A549 (cell line): ENCODE results near the gene H2AZ2. TPM values are rescaled to one million over a fixed set of nuclear protein-coding genes. Genes with fewer than 3 reads are reported as not detected.
A peak's percentile ranks its signal among the peaks of the same experiment; 100 is the strongest.

ENCODE experiments used
- ATAC-seq, 2 experiments: fragments of 200-7000 bp in 1 of 2; fragments of >200 bp in 1 of 2; cut with Nextera tagmentation in 1 of 2; cut with Tn5 transposase in 1 of 2; 3 replicates each; pipeline versions ENCODE4 v1.8.0 to v1.9.1; 2018 to 2020; ENCODE audit warnings: mild to moderate bottlenecking in 1 of 2, moderate library complexity in 1 of 2
- CTCF ChIA-PET: fragments of 300-600 bp; sonication (Branson Sonifier 250); formaldehyde crosslinking; extraction: SDS; loops from one replicate; lab custom pipeline; 2021; ENCODE audit warnings: antibody characterized with exemption, inconsistent platforms; lab: Yijun Ruan, JAX
- POLR2A ChIA-PET: fragments of 350-600 bp; formaldehyde crosslinking; extraction: SDS; loops from one replicate; lab custom pipeline; 2021; ENCODE audit warnings: antibody characterized with exemption, inconsistent platforms; lab: Yijun Ruan, JAX
- DNase-seq, 2 experiments: peaks; one replicate each; pipeline versions ENCODE4 v3.0.0 to v3.0.0-alpha.2; 2011 to 2016; ENCODE audit warnings: low read depth in 1 of 2, low spot score in 1 of 2
- FAIRE-seq: peaks from 2 replicates; lab custom pipeline; 2011; peaks lifted over from hg19 to GRCh38; lab: Jason Lieb, UNC
- H3K27ac ChIP-seq, 2 experiments: fragments of >200 bp; sonication (Bioruptor Twin); formaldehyde crosslinking; 3 replicates each; pipeline ENCODE4 v1.5.1; 2016 to 2017
- H3K4me1 ChIP-seq: fragments of >200 bp; sonication (Bioruptor Twin); formaldehyde crosslinking; 3 replicates; pipeline ENCODE4 v1.6.1; 2016
- H3K4me2 ChIP-seq: fragments of >200 bp; sonication (Bioruptor Twin); formaldehyde crosslinking; 3 replicates; pipeline ENCODE4 v1.6.1; 2016
- H3K4me3 ChIP-seq: fragments of >200 bp; sonication (Bioruptor Twin); formaldehyde crosslinking; 3 replicates; pipeline ENCODE4 v1.5.1; 2016
- H3K9me3 ChIP-seq: fragments of >200 bp; sonication (Bioruptor Twin); formaldehyde crosslinking; 3 replicates; pipeline ENCODE4 v1.6.1; 2016
- CEBPB ChIP-seq, 2 experiments: fragments of >200 bp in 1 of 2; sonication (Bioruptor Twin) in 1 of 2; formaldehyde crosslinking in 1 of 2; IDR thresholded peaks; 2 replicates each; pipeline ENCODE4 v1.6.1; 2012 to 2016
- CHD4 ChIP-seq: fragments of 200-600 bp; sonication (generic); IDR thresholded peaks from 2 replicates; pipeline ENCODE4 v1.6.1; 2016; ENCODE audit warnings: antibody characterized with exemption, mild to moderate bottlenecking, borderline replicate concordance
- FOSB ChIP-seq: fragments of 250-450 bp; sonication (Bioruptor Pico); IDR thresholded peaks from 2 replicates; pipeline ENCODE4 v1.5.0; 2020; ENCODE audit warnings: mild to moderate bottlenecking, moderate library complexity
- GATA3 ChIP-seq: IDR thresholded peaks from 2 replicates; pipeline ENCODE4 v1.6.1; 2012; ENCODE audit warnings: borderline replicate concordance
- HOXB5 ChIP-seq: fragments of 250-450 bp; sonication (Bioruptor Pico); IDR thresholded peaks from 2 replicates; pipeline ENCODE4 v1.5.0; 2020; ENCODE audit warnings: mild to moderate bottlenecking, moderate library complexity
- KDM5A ChIP-seq: fragments of 200-600 bp; sonication (generic); IDR thresholded peaks from 2 replicates; pipeline ENCODE4 v1.6.1; 2016; ENCODE audit warnings: antibody characterized with exemption, mild to moderate bottlenecking
- MAFK ChIP-seq: fragments of 450-650 bp; IDR thresholded peaks from 2 replicates; pipeline ENCODE4 v1.6.1; 2014; ENCODE audit not compliant: partially characterized antibody
- MAZ ChIP-seq: fragments of 150-350 bp; IDR thresholded peaks from 2 replicates; pipeline ENCODE4 v1.6.1; 2014; ENCODE audit warnings: antibody characterized with exemption, low read depth, low read length, borderline replicate concordance
- NR3C1 ChIP-seq: fragments of >200 bp; sonication (Bioruptor Twin); formaldehyde crosslinking; IDR thresholded peaks from 3 replicates; pipeline ENCODE4 v1.6.1; 2017
- RAD21 ChIP-seq, 2 experiments: fragments of >200 bp in 1 of 2; sonication (Bioruptor Twin) in 1 of 2; formaldehyde crosslinking in 1 of 2; IDR thresholded peaks in 1 of 2; conservative IDR thresholded peaks in 1 of 2; 2 replicates in 1 of 2; 3 replicates in 1 of 2; pipeline ENCODE4 v1.6.1; 2012 to 2018; ENCODE audit warnings: inconsistent platforms in 1 of 2
- RARB ChIP-seq: fragments of 250-450 bp; sonication (Bioruptor Pico); IDR thresholded peaks from 2 replicates; pipeline ENCODE4 v1.8.0; 2021; ENCODE audit warnings: mild to moderate bottlenecking, moderate library complexity
- RCOR1 ChIP-seq: fragments of 150-350 bp; IDR thresholded peaks from 2 replicates; pipeline ENCODE4 v1.6.1; 2014; ENCODE audit warnings: antibody characterized with exemption, low read length, low read depth
- SREBF2 ChIP-seq: fragments of 450-650 bp; IDR thresholded peaks from 2 replicates; pipeline ENCODE4 v1.6.1; 2014; ENCODE audit warnings: mild to moderate bottlenecking, moderate library complexity
- ZNF302 ChIP-seq: fragments of 250-450 bp; sonication (Bioruptor Pico); IDR thresholded peaks from 2 replicates; pipeline ENCODE4 v1.9.0; 2021; ENCODE audit warnings: inconsistent platforms, mild to moderate bottlenecking, moderate library complexity
- WGBS: methylation state at CpG from one replicate; pipeline ENCODE4 v1.1.6; 2017; ENCODE audit errors: missing lambda C conversion rate; 5-methylcytosine and 5-hydroxymethylcytosine counted together
- polyA plus RNA-seq, 4 experiments: library from polyadenylated mRNA; depleted of rRNA in 3 of 4; stranded (reverse); fragments of >200 nt; fragmentation: RNase III in 1 of 4; extraction: RNeasy Plus Mini Kit Qiagen cat#74134 plus additional on column Dnase treatment in 1 of 4; gene quantifications; 2 replicates in 3 of 4; 3 replicates in 1 of 4; pipeline ENCODE4 v1.2.3, GENCODE V29; 2011 to 2017
- TF ChIP-seq, protein P1 (sequence below): fragments of 250-450 bp; sonication (Bioruptor Pico); IDR thresholded peaks from 2 replicates; pipeline ENCODE4 v1.5.0; 2020; ENCODE audit warnings: low read depth, mild to moderate bottlenecking, moderate library complexity
- TF ChIP-seq, protein P2 (sequence below): fragments of 150-350 bp; IDR thresholded peaks from 2 replicates; pipeline ENCODE4 v1.6.1; 2014; ENCODE audit warnings: low read depth, mild to moderate bottlenecking, low read length
- TF ChIP-seq, protein P3 (sequence below): IDR thresholded peaks from 2 replicates; pipeline ENCODE4 v1.6.1; 2012; ENCODE audit warnings: low read depth, borderline replicate concordance
- TF ChIP-seq, protein P4 (sequence below): fragments of >200 bp; sonication (Bioruptor Twin); formaldehyde crosslinking; IDR thresholded peaks from 3 replicates; pipeline ENCODE4 v1.5.1; 2016
- TF ChIP-seq, protein P5 (sequence below): IDR thresholded peaks from 2 replicates; pipeline ENCODE4 v1.6.1; 2012

H2AZ2 gene
- polyA plus RNA-seq, 2 of the 4 experiments (the other 2 are of a cell fraction): 241 to 262 TPM

DNA sequence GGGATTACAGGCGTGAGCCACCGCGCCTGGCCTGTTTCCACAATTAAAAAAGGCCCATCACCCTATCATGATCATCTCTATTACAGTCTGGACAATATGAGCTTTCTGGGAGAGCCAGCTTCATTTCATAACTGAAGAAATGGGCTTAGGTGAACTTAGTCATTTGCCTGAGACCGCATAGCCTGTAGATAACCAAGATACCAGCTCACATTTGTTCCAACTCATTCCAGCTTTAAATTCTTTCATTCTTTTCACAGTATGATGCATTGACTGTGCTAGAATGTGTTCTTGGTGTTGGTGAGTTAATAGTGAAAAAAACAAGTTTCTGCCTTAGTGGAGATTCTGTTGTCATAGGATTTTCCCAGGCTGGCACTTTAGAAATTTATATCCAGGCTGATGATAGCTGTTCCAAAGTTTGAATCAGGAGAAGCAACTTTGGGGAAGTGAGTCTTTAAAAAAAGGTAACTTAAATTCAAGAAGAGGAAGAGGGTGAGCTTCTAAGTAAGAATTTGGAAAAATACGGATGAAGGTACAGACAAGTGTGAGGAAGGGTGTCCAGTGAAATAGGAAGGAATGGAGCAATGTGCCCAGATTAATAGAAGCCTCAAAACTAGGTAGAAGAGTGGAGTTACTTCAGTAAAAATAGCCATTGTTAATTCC lies 2.1 kb upstream of the H2AZ2 start:
- no peak for ATAC-seq
- Histone ChIP-seq H3K9me3 (no peaks in the 10 kb centered on the region), H3K4me2 (no peak overlapping the region), H3K4me1 (peaks cover 14% of the 10 kb centered on the region), H3K4me3 (no peak overlapping the region), H3K27ac (no peak overlapping the region)
- no peak for FAIRE-seq
- POLR2A ChIA-PET: interaction anchor here (3.2 kb wide), 1 partner anchor 262 kb away, joined by 11 read pairs; the partner anchor contains the start of gene TBRG4
- TF ChIP-seq RAD21 (conservative IDR thresholded peaks at IDR 0.05 in 1 of 2, IDR thresholded peaks at IDR 0.05 in 1 of 2) (no peak), CHD4 (no peak), KDM5A (no peak)
- 89% methylated on average over 5 of the region's 5 CpGs for WGBS
- CTCF ChIA-PET: interaction anchor here (1.8 to 5.3 kb wide), 3 partner anchors 35 to 286 kb away, joined by 4 to 29 read pairs (median 5); partner anchors contain the start of gene PURB
- no peak for DNase-seq

DNA sequence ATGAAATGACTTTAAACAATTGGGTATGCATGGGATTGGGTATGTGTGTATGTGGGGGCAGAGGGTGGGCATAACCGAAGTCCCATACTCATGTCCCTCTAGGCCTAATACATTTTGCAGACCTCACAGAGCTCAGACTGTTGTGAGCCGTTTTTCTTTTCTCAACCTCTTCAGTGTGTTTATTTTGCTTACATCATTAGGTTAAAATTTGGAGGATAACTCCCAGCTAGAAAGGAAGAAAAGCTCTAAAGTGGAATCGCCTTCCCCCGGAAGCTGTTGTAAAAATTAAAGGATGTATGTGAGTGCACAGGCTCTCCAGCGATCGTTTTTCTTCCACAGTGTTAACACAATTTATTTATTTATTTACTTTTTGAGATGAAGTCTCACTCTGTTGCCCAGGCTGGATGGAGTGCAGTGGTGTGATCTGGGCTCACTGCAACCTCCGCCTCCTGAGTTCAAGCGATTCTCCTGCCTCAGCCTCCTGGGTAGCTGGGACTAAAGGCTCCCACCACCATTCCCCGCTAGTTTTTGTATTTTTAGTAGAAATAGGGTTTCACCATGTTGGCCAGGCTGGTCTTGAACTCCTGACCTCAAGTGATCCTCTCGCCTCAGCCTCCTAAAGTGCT lies 1.5 kb upstream of the H2AZ2 start:
- peak overlapping the region; percentile 82 for H3K4me2 ChIP-seq
- no peaks in the 10 kb centered on the region for H3K9me3 ChIP-seq
- DNase-seq (no peak), FAIRE-seq (no peak), ATAC-seq (no peak)
- POLR2A ChIA-PET: interaction anchor here (1.6 to 3.2 kb wide), 4 partner anchors 8 to 263 kb away, joined by 9 to 11 read pairs (median 10); partner anchors contain the start of gene TBRG4
- peak overlapping the region; percentile 86 to 91; a peak in 5 of 6 replicates for H3K27ac ChIP-seq
- peak overlapping the region; percentile 65 for H3K4me3 ChIP-seq
- TF ChIP-seq GATA3 (no peak), HOXB5 (CRISPR knock-in tag) (no peak), MAZ (no peak), ZNF302 (CRISPR knock-in tag) (no peak), MAFK (no peak), RARB (CRISPR knock-in tag) (no peak), SREBF2 (no peak), CEBPB (IDR thresholded peaks at IDR 0.05) (no peak), FOSB (no peak), RCOR1 (no peak), NR3C1 (no peak)
- TF ChIP-seq, protein P1, sequence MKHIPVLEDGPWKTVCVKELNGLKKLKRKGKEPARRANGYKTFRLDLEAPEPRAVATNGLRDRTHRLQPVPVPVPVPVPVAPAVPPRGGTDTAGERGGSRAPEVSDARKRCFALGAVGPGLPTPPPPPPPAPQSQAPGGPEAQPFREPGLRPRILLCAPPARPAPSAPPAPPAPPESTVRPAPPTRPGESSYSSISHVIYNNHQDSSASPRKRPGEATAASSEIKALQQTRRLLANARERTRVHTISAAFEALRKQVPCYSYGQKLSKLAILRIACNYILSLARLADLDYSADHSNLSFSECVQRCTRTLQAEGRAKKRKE (CRISPR knock-in tag): no peak
- TF ChIP-seq, protein P2, sequence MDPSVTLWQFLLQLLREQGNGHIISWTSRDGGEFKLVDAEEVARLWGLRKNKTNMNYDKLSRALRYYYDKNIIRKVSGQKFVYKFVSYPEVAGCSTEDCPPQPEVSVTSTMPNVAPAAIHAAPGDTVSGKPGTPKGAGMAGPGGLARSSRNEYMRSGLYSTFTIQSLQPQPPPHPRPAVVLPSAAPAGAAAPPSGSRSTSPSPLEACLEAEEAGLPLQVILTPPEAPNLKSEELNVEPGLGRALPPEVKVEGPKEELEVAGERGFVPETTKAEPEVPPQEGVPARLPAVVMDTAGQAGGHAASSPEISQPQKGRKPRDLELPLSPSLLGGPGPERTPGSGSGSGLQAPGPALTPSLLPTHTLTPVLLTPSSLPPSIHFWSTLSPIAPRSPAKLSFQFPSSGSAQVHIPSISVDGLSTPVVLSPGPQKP: no peak
- TF ChIP-seq, protein P3, sequence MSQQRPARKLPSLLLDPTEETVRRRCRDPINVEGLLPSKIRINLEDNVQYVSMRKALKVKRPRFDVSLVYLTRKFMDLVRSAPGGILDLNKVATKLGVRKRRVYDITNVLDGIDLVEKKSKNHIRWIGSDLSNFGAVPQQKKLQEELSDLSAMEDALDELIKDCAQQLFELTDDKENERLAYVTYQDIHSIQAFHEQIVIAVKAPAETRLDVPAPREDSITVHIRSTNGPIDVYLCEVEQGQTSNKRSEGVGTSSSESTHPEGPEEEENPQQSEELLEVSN: no peak
- TF ChIP-seq, protein P4, sequence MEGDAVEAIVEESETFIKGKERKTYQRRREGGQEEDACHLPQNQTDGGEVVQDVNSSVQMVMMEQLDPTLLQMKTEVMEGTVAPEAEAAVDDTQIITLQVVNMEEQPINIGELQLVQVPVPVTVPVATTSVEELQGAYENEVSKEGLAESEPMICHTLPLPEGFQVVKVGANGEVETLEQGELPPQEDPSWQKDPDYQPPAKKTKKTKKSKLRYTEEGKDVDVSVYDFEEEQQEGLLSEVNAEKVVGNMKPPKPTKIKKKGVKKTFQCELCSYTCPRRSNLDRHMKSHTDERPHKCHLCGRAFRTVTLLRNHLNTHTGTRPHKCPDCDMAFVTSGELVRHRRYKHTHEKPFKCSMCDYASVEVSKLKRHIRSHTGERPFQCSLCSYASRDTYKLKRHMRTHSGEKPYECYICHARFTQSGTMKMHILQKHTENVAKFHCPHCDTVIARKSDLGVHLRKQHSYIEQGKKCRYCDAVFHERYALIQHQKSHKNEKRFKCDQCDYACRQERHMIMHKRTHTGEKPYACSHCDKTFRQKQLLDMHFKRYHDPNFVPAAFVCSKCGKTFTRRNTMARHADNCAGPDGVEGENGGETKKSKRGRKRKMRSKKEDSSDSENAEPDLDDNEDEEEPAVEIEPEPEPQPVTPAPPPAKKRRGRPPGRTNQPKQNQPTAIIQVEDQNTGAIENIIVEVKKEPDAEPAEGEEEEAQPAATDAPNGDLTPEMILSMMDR: no peak
- TF ChIP-seq, protein P5, sequence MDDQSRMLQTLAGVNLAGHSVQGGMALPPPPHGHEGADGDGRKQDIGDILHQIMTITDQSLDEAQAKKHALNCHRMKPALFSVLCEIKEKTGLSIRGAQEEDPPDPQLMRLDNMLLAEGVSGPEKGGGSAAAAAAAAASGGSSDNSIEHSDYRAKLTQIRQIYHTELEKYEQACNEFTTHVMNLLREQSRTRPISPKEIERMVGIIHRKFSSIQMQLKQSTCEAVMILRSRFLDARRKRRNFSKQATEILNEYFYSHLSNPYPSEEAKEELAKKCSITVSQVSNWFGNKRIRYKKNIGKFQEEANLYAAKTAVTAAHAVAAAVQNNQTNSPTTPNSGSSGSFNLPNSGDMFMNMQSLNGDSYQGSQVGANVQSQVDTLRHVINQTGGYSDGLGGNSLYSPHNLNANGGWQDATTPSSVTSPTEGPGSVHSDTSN: no peak
- CTCF ChIA-PET: interaction anchor here (1.5 to 5.3 kb wide), 4 partner anchors 29 to 287 kb away, joined by 4 to 29 read pairs (median 4); partner anchors contain the start of gene PURB
- WGBS: 72% methylated on average over 10 of the region's 10 CpGs
- H3K4me1 ChIP-seq: peaks cover 17% of the 10 kb centered on the region
